Activated naive CD4-positive, alpha-beta T cell treated with Interleukin-2 at 50 U/mL for 16 hours (primary cell): Measurements from ENCODE around the gene LPGAT1.
A peak's percentile ranks its signal among the peaks of the same experiment; 100 is the strongest.
"Not testable (repeated sequence)": the region's sequence is repeated elsewhere in the genome, so short reads cannot be mapped to it uniquely, and the experiment has no call there.

Source experiments
- DNase-seq: peaks from one replicate; pipeline ENCODE4 v3.0.0-alpha.2; 2020

The LPGAT1 gene, protein sequence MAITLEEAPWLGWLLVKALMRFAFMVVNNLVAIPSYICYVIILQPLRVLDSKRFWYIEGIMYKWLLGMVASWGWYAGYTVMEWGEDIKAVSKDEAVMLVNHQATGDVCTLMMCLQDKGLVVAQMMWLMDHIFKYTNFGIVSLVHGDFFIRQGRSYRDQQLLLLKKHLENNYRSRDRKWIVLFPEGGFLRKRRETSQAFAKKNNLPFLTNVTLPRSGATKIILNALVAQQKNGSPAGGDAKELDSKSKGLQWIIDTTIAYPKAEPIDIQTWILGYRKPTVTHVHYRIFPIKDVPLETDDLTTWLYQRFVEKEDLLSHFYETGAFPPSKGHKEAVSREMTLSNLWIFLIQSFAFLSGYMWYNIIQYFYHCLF

DNA sequence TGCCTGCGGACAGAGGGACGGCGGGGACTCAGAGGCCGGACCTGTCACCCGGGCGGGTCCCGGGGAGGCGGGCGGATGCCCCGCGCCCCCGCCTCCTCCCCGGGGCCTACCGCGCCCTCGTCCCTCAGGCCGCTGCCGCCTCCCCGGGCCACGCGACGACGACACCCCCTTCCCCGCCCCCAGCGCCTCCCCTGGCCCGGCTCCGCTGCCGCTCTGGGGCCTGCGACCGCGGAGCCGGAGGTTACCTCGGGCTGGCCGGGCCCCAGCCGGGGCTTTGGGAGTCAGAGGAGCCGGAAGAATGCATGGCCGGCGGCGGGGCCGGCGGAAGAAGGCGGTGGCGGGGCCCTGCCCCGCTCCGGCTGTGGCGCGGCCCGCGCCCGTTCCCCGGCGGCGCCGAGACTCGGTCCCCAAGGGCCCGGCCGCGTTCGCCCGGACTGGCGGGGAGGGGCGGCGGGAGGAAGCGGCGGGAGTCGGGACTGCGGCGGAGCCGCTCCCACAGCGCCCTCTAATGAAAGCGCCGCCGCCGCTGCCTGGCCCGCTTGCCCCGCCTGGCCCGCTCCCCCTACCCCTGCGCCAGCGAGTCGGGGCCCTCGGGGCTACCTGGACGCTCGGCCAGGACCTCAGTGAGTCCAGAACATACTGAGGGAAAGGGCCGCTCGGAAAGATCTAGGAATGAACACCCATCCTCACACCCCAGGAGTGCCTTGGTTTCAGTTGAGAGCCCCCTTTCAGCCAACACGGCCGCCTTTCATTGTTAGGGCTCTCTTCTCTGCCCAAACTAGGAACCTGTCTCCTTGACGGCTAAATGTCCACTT, at the start of gene LPGAT1:
TSS of gene LPGAT1 (minus strand) at position 436 of the 815 bp plus-strand sequence. CDS start 1,467 bp downstream, outside the sequence.
- DNase-seq: peak; percentile 74

GRCh38 chr1:211879475-211879874, 48.9 kb upstream of the LPGAT1 start:
- no peak for DNase-seq

GRCh38 chr1:211876851-211877590, 46.5 kb upstream of the LPGAT1 start:
- DNase-seq: no peak

- DNase-seq: no peak
Observed at GRCh38 chr1:211875541-211875940, 45.0 kb upstream of the LPGAT1 start.

DNA sequence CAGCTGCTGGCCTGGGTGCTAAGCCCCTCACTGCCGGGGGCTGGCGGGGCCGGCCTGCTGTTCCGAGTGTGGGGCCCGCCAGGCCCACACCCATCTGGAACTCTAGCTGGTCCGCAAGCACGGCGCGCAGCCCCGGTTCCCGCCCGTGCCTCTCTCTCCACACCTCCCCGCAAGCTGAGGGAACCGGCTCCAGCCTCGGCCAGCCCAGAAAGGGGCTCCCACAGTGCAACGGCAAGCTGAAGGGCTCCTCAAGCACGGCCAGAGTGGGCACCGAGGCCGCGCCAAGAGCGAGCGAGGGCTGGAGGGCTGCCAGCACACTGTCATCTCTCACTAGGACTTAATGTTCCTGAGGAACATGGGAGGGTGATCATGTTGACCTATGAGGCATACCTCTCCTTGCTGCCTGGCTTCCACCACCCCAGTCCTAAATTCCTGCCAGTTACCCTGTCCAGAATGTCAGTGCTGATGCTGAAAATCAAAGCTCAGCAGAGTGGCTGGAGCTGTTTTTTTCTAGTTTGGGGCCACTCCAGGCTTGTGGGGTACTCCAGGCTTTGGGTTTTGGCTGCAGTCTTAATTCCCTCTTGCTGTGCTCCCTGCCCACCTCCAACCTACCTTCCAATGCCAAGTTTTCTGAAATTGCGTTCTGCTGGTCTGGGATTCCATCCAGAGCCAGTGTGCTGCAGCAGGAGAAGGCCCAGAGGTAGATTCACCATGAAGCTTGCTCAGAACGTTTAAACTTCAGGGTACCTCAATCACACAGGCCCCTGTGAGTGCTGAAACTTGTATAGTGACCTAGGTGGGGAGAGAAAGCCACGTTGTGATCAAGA, 44.2 kb upstream of the LPGAT1 start:
- DNase-seq: no peak

- DNase-seq: not testable (repeated sequence)
Observed at GRCh38 chr1:211873731-211874130, 43.2 kb upstream of the LPGAT1 start.

DNA sequence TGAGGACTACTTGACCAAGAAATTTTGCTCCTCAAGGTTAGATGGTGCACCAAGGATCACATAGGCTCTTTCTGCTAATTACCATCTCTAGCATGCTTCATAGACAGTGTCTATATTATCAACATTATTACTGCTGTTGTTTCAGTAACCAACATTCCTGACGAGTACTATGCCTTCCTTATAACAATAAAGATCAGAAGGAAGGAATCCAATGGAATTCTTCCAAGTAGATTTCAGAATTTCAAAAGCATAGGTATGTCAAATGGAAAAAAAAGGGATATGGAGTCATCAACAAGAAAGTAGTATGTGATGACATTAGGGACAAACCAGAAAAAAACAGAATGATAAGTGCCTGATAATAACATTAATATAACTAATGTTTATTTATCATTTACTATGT, 39.6 kb upstream of the LPGAT1 start:
- DNase-seq: no peak

DNA sequence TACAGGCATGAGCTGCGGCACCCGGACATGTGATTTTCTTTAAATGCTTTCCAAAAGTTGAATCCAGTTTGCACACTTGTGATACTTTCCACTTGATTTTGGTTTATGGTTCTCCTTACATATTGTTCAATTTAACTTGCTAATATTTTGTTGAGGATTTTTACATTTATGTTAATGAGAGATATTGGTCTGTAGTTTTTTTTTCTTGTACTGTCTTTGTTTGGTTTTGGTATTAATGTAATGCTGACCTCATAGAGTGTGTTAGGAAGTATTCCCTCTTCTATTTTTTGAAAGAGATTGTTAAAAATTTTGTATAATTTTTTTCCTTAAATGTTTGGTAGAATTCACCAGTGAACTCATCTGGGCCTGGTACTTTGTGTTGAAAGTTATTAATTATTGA, 34.6 kb upstream of the LPGAT1 start:
- no peak for DNase-seq

DNA sequence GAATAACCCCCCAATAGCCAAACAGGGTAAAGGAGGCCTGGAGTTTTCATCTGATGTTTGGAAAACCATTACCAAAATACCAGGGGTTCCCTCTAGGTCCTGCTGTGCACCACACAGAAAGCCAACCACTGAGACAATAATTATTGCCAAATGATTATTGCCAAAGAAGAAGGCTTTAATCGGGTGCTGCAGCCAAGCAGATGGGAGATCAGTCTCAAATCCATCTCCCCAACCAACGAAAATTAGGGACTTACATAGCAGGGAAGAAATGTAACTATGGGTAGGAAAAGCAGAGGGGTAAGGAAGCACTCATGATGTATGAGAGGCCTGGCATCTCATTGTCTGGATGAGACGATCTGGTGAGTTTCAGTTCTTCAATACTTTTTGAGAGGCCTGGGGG, 28.8 kb upstream of the LPGAT1 start:
- DNase-seq: no peak

DNA sequence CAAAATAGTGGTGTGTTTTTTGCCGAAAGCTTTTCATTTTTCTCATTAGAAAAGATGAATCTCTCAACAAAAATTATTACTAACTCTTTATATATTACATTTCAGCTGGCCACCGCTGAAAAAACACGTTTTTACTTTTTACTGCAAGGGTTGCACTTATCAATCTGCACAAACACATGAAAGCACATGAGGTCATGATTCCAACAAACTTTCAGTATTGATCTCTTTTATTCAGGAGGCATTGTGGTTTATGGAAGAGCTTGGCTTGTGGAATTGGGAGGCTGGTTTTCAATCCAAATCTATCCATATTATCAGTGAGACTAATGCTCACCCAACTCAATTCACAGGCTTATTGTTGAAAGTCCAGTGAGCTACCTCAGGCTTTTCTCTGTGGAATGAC, 20.6 kb upstream of the LPGAT1 start:
- no peak for DNase-seq

DNA sequence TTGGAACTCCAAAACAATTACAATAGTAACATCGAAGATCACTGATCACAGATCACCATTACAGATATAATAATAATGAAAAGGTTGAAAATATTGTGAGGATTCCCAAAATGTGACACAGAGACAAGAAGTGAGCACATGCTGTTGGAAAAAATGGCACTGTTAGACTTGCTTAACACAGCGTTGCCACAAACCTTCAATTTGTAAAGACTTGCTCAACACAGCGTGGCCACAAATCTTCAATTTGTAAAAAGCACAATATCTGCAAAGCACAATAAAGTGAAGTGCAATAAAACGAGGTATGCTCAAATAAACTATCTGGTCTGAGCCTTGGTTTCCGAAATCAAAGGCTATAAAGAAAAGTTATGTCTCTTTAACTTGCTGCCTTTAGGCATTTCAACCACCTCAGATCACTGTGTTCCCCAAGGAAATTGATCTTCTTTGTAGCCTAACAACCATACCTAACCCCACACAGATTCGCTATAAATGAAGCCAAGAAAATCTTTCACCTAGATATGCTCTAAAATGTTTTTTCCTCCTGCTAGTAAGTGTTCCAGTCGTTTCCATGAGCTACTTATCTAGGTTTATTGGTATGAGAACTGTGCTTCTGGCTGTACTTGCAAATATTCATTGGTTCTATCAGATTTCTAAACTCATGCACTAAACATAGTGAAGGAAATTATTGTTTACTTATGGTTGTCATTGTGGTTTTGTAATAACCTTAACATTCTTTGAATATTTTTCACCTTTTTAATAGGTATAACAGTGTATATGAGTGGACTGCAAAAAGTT, 13.1 kb upstream of the LPGAT1 start:
- no peak for DNase-seq

DNA sequence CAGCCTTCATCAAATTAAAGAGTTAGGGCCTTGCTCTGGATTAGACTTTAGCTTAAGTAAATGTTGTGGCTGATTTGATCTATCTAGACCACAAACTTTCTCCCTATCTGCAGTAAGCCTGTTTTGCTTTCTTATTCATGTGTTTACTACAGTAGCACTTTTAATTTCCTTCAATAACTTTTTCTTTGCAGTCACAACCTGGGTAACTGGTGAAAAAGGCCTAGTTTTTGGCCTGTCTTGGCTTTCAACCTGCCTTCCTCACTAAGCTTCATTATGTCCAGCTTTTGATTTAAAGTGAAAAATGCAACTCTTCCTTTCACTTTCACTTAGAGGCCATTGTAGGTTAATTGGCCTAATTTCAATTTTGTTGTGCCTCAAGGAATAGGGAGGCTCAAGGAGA, 12.5 kb upstream of the LPGAT1 start:
- no peak for DNase-seq

DNA sequence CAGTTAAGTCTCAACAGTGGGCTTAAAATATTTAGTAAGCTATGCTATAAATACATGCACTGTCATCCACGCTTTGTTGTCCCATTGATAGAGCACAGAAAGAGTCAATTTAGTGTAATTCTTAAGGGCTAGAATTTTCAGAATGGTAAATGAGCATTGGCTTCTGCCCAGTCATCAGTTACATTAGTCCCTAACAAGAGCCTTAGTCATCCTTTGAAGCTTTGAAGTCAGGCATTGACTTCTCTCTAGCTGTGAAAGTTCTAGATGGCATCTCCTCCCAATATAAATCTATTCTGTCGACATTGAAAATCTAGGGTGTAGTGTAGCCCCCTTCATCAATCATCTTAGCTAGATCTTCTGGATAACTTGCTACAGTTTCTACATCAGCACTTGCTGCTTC, 12.0 kb upstream of the LPGAT1 start:
- DNase-seq: no peak

GRCh38 chr1:211839106-211839505, 8.5 kb upstream of the LPGAT1 start:
- DNase-seq: no peak

GRCh38 chr1:211833174-211833820, 2.7 kb upstream of the LPGAT1 start:
- DNase-seq: peak; percentile 11

DNA sequence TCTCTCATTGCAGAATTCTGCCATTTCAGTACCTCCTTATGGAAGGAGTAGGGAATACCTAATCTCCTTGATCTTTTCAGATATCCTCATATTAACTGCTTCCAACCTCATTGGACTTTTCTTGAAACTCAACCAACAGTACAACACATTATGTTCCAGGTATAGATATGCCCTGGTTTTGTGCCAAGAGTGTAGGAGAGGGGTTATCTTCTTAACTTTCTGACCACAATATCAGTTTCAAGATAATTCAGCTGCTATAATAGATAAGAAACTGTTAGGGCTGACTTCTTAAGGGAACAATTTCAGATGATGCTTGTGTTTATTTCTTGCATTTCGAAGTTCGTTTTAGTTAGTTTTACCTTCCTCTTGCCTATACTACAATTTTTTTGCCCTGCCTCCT, 2.1 kb upstream of the LPGAT1 start:
- no peak for DNase-seq

DNA sequence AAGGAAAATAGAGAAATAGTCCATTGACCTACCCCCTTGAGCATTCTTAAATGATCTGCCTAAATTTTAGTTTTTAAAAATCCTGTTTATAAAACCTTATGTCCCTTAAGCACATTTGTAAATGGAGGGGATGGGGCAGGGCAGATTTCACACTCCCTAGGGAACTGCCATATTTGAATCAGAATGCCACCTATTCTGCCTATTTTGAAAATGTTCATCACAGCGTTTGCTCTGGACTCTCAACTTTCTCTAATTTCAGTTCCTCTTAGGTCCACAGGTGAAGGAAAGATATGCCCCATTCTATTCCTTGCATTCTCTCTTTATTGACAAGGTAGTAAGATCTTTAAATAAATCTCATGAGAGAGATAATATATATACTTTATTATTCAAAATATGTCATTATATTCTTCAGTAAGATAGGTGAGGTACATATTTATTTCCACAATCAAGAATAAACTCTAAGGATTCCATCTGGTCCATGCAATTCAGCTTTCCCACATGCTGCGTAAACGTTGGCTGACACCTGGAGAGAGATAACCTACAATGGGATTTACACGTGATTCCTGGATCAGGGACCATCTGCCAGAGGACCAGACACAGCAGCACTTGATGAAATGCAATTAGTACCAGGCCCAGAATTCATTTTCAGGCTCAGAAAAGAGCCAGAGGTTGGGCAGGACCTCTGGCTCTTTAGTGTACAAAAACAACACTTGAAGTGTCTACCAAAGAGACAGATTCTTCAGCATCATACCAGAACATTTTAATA, 1.2 kb upstream of the LPGAT1 start:
- no peak for DNase-seq

GRCh38 chr1:211830055-211830327, 572 bp downstream of the LPGAT1 start:
- peak; percentile 25 for DNase-seq

DNA sequence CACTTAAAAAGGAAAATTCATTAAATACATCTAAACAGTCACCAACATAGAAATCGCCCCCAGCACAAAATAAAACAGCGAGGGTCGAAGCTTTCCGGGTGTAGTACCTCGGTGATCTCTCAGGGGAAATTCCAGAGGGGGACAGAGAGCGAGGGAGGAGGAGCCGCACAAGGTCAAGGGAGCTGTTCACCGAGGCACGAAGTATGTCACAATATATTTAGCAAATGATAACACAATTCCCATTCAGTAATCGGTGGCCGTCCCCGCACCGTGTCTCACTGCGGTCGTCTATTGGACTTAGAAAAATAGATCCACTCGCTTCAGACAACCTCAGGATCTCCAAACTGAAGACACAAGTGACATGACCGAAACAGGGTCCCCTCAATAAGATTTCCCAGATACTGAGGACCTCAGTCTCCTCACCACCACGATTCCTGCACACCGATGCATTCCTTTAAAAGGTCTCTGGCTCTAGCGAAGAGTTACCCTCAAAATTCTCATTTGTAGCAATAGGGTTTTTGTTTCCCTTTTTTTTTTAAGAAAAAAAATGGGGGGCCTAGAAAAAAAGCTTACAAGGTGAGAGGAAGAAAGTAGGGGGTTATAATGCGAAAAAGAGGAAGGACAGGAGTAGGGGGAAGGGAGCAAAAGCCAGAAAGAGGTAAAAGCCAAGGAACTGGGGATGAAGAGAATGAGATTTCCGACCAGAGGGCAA, 1.1 kb downstream of the LPGAT1 start:
- no peak for DNase-seq
